Measurements from ENCODE around the gene SETX. TPM values are rescaled to one million over a fixed set of nuclear protein-coding genes. Genes with fewer than 3 reads are reported as not detected.

The SETX gene
- total and polyA plus RNA-seq, 2 of the 13 experiments (the other 11 are each of a cell fraction or from before 2014, with no cell fraction given): 13.2 to 39.0 TPM

DNA sequence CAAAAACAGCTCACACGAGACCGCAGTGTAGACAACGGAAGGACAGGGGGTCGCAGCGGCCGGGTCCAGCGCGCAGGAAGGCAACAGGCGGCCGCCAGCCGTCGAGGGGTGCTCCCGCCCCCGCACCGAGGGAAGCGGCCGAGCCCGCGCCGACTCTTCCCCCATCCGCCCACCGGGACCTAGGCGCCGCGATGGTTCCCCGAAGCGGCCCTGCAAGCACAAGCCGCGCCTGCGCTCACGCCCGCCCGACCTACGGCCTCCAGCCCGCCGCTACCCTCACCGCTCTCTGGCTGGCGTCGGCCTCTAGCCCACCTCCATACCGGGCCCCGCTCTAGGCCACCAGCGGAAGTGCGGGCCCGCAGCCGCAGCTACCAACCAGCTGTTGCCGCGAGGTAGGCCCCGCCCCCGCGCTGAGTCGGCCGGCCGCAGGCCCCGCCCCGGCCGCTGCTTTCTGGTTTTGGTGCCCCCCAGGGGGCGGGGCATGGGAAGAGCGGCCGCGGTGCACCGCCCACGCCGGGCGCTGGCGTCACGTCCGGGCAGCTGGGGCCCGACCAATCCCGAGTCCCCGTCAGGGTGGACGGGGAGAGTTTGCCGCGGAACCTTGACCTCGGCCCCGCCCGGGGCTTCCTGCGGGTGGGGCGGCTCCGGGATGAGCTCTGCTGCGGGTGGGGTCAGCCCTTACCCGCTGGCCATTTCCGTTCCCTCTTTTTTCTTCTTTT lies at the start of gene SETX (continued):
- TF ChIP-seq ZUFSP (CRISPR knock-in tag; IDR thresholded peaks at IDR 0.05; ENCODE audit: borderline replicate concordance) (no peak), BRCA1 (CRISPR knock-in tag; IDR thresholded peaks at IDR 0.05) (0 out of 2 replicates have a peak, but pooled peaks have one; percentile 35), MXD3 (CRISPR knock-in tag; IDR thresholded peaks at IDR 0.05) (peak; percentile 52; the same call in 1 of the 2 replicates), NBN (conservative IDR thresholded peaks at IDR 0.05) (no peak), TAF15 (IDR thresholded peaks at IDR 0.05; ENCODE audit: low read depth, low read length, poor library complexity, severe bottlenecking) (no peak), ZNF251 (CRISPR knock-in tag; IDR thresholded peaks at IDR 0.05) (no peak), ZBTB38 (CRISPR knock-in tag; IDR thresholded peaks at IDR 0.05) (no peak), HNRNPUL1 (IDR thresholded peaks at IDR 0.05; ENCODE audit: low read depth, low read length) (no peak), ZBTB42 (CRISPR knock-in tag; IDR thresholded peaks at IDR 0.05) (peak; percentile 25; the same call in 1 of the 2 replicates), ZNF432 (CRISPR knock-in tag; IDR thresholded peaks at IDR 0.05; ENCODE audit: borderline replicate concordance) (no peak), ZNF607 (CRISPR knock-in tag; IDR thresholded peaks at IDR 0.05; ENCODE audit: borderline replicate concordance) (no peak), ZNF616 (CRISPR knock-in tag; IDR thresholded peaks at IDR 0.05; ENCODE audit: low read depth) (no peak), HNF4A (CRISPR knock-in tag; IDR thresholded peaks at IDR 0.05) (0 out of 2 replicates have a peak, but pooled peaks have one; percentile 5), ATF6 (CRISPR knock-in tag; conservative IDR thresholded peaks at IDR 0.05) (no peak), TFDP1 (CRISPR knock-in tag; IDR thresholded peaks at IDR 0.05; ENCODE audit: borderline replicate concordance) (no peak), RBM39 (IDR thresholded peaks at IDR 0.05; ENCODE audit: low read depth, low read length, poor library complexity, severe bottlenecking) (peak; percentile 64), NAIF1 (CRISPR knock-in tag; IDR thresholded peaks at IDR 0.05; ENCODE audit: borderline replicate concordance) (no peak), NFYC (CRISPR knock-in tag; IDR thresholded peaks at IDR 0.05) (peak; percentile 82), GATAD1 (CRISPR knock-in tag; IDR thresholded peaks at IDR 0.05) (peak; percentile 79), ZNF703 (CRISPR knock-in tag; IDR thresholded peaks at IDR 0.05; ENCODE audit: borderline replicate concordance) (no peak)
- TF ChIP-seq, protein P1, sequence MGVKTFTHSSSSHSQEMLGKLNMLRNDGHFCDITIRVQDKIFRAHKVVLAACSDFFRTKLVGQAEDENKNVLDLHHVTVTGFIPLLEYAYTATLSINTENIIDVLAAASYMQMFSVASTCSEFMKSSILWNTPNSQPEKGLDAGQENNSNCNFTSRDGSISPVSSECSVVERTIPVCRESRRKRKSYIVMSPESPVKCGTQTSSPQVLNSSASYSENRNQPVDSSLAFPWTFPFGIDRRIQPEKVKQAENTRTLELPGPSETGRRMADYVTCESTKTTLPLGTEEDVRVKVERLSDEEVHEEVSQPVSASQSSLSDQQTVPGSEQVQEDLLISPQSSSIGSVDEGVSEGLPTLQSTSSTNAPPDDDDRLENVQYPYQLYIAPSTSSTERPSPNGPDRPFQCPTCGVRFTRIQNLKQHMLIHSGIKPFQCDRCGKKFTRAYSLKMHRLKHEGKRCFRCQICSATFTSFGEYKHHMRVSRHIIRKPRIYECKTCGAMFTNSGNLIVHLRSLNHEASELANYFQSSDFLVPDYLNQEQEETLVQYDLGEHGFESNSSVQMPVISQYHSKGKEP (CRISPR knock-in tag; IDR thresholded peaks at IDR 0.05): no peak
- TF ChIP-seq, protein P2, sequence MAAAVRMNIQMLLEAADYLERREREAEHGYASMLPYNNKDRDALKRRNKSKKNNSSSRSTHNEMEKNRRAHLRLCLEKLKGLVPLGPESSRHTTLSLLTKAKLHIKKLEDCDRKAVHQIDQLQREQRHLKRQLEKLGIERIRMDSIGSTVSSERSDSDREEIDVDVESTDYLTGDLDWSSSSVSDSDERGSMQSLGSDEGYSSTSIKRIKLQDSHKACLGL (CRISPR knock-in tag; IDR thresholded peaks at IDR 0.05): peak; percentile 77
